WTC11 (cell line): ENCODE results near the gene RECK. TPM values are rescaled to one million over a fixed set of nuclear protein-coding genes. Genes with fewer than 3 reads are reported as not detected.
A peak's percentile ranks its signal among the peaks of the same experiment; 100 is the strongest.

Experiments used
- ATAC-seq: fragments of 200-7000 bp; cut with Tn5 transposase; 2 replicates; pipeline ENCODE4 v1.10.0; 2021; ENCODE audit warnings: mild to moderate bottlenecking, moderate library complexity
- CTCF ChIA-PET: fragments of 300-600 bp; sonication (Branson Sonifier 250); formaldehyde crosslinking; loops from one replicate; lab custom pipeline; 2021; ENCODE audit warnings: antibody characterized with exemption; lab: Charles Lee
- POLR2A ChIA-PET: fragments of 350-600 bp; sonication (Branson Sonifier 250); formaldehyde crosslinking; loops from one replicate; lab custom pipeline; 2021; ENCODE audit warnings: antibody characterized with exemption; lab: Charles Lee
- DNase-seq: peaks from one replicate; pipeline ENCODE4 v3.0.0; 2021; ENCODE audit warnings: low spot score
- H3K27ac Mint-ChIP-seq: 2 replicates; pipeline ENCODE4 v1.8.0; 2021; ENCODE audit warnings: mixed read lengths
- H3K27me3 Mint-ChIP-seq: 2 replicates; pipeline ENCODE4 v1.8.0; 2021; ENCODE audit warnings: low read depth, mild to moderate bottlenecking, moderate library complexity, mixed read lengths
- H3K36me3 Mint-ChIP-seq: 2 replicates; pipeline ENCODE4 v1.8.0; 2021; ENCODE audit warnings: mixed read lengths
- H3K4me1 Mint-ChIP-seq: 2 replicates; pipeline ENCODE4 v1.8.0; 2022; ENCODE audit warnings: mixed read lengths
- H3K4me3 Mint-ChIP-seq: 2 replicates; pipeline ENCODE4 v1.8.0; 2021; ENCODE audit warnings: mild to moderate bottlenecking, moderate library complexity, mixed read lengths
- H3K9me3 Mint-ChIP-seq: 2 replicates; pipeline ENCODE4 v1.8.0; 2021; ENCODE audit warnings: mixed read lengths
- EMX1 ChIP-seq: fragments of 250-450 bp; sonication (Bioruptor Pico); IDR thresholded peaks from 2 replicates; pipeline ENCODE4 v1.8.0; 2021; ENCODE audit warnings: mild to moderate bottlenecking
- FOXJ3 ChIP-seq: sonication (generic); formaldehyde crosslinking; IDR thresholded peaks from 2 replicates; pipeline ENCODE4 v1.9.0; 2021; ENCODE audit warnings: missing genetic modification reagents, mild to moderate bottlenecking, borderline replicate concordance
- GRHL2 ChIP-seq: fragments of 250-450 bp; sonication (Bioruptor Pico); IDR thresholded peaks from 2 replicates; pipeline ENCODE4 v1.8.0; 2022; ENCODE audit warnings: mild to moderate bottlenecking, moderate library complexity; ENCODE audit not compliant: insufficient replicate concordance, severe bottlenecking
- IRF2 ChIP-seq: sonication (generic); formaldehyde crosslinking; IDR thresholded peaks from 2 replicates; pipeline ENCODE4 v1.8.0; 2022; ENCODE audit warnings: low read depth, missing genetic modification reagents, borderline replicate concordance
- KAT7 ChIP-seq: sonication (generic); formaldehyde crosslinking; IDR thresholded peaks from 2 replicates; pipeline ENCODE4 v1.8.1; 2023; ENCODE audit warnings: missing genetic modification reagents, mild to moderate bottlenecking, borderline replicate concordance
- SOX15 ChIP-seq: fragments of 250-450 bp; sonication (Bioruptor Pico); IDR thresholded peaks from 2 replicates; pipeline ENCODE4 v1.9.0; 2021; ENCODE audit warnings: mild to moderate bottlenecking
- TCF7 ChIP-seq: sonication (generic); formaldehyde crosslinking; IDR thresholded peaks from 2 replicates; pipeline ENCODE4 v1.8.0; 2022; ENCODE audit warnings: mild to moderate bottlenecking, low read depth, missing genetic modification reagents, moderate library complexity
- TEAD4 ChIP-seq: sonication (generic); formaldehyde crosslinking; IDR thresholded peaks from 2 replicates; pipeline ENCODE4 v1.8.0; 2022; ENCODE audit warnings: mild to moderate bottlenecking, missing genetic modification reagents
- ZBTB21 ChIP-seq: sonication (generic); formaldehyde crosslinking; IDR thresholded peaks from 2 replicates; pipeline ENCODE4 v1.8.1; 2023; ENCODE audit warnings: mild to moderate bottlenecking, missing genetic modification reagents, borderline replicate concordance
- ZNF138 ChIP-seq: sonication (generic); formaldehyde crosslinking; conservative IDR thresholded peaks from 2 replicates; pipeline ENCODE4 v1.8.1; 2022; ENCODE audit warnings: mild to moderate bottlenecking, moderate library complexity, missing genetic modification reagents
- ZNF219 ChIP-seq: sonication (generic); formaldehyde crosslinking; IDR thresholded peaks from 2 replicates; pipeline ENCODE4 v1.8.0; 2023; ENCODE audit warnings: missing genetic modification reagents, mild to moderate bottlenecking, borderline replicate concordance
- ZNF396 ChIP-seq: fragments of 250-450 bp; sonication (Bioruptor Pico); IDR thresholded peaks from 2 replicates; pipeline ENCODE4 v1.8.0; 2021; ENCODE audit warnings: mild to moderate bottlenecking, moderate library complexity, borderline replicate concordance
- total RNA-seq: library from RNA; stranded (reverse); gene quantifications from 3 replicates; pipeline ENCODE4 v1.2.3, GENCODE V29; 2021
- TF ChIP-seq, protein P1 (sequence below): sonication (generic); formaldehyde crosslinking; IDR thresholded peaks from 2 replicates; pipeline ENCODE4 v1.8.1; 2022; ENCODE audit warnings: low read depth, mild to moderate bottlenecking, moderate library complexity, missing genetic modification reagents, borderline replicate concordance
- TF ChIP-seq, protein P2 (sequence below): sonication (generic); formaldehyde crosslinking; IDR thresholded peaks from 2 replicates; pipeline ENCODE4 v1.8.0; 2022; ENCODE audit warnings: missing genetic modification reagents
- TF ChIP-seq, protein P3 (sequence below): fragments of 250-450 bp; sonication (Bioruptor Pico); IDR thresholded peaks from 2 replicates; pipeline ENCODE4 v1.9.0; 2021; ENCODE audit warnings: mild to moderate bottlenecking
- TF ChIP-seq, protein P4 (sequence below): fragments of 250-450 bp; sonication (Bioruptor Pico); IDR thresholded peaks from 2 replicates; pipeline ENCODE4 v1.8.0; 2021; ENCODE audit warnings: mild to moderate bottlenecking

RECK gene
- total RNA-seq, 1 experiment from 2014 or later: 11.2 TPM

DNA sequence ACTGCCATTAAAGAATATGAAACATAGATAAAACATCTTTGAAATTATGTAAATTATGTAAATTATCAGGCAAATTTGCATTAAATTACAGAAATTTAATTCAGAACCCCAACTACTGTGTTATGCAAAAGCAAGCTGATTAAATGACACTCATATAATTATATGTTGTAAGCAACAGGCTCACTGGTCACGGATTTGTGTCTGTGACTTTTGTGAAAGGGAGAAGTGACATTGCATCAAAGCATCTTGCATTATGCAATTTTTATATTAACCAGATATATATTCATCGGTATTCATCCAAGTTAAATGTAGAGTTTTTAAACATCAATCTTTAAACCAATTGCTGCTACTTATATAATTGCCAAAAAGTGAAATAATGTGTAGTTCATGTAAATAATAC is 86.8 kb downstream of the RECK start:
- ATAC-seq (no peak), DNase-seq (no peak)
- Mint-ChIP-seq H3K27me3 (peaks cover 5% of the 10 kb centered on the region; the same call in 1 of the 2 replicates), H3K4me3 (no peak overlapping the region), H3K4me1 (no peaks in the 10 kb centered on the region), H3K36me3 (peaks cover 5% of the 10 kb centered on the region), H3K9me3 (no peaks in the 10 kb centered on the region), H3K27ac (no peak overlapping the region)
- ChIA-PET POLR2A (no interaction called here), CTCF (no interaction called here)
- TF ChIP-seq ZNF396 (CRISPR knock-in tag) (no peak), IRF2 (CRISPR knock-in tag) (no peak), KAT7 (CRISPR knock-in tag) (no peak)

DNA sequence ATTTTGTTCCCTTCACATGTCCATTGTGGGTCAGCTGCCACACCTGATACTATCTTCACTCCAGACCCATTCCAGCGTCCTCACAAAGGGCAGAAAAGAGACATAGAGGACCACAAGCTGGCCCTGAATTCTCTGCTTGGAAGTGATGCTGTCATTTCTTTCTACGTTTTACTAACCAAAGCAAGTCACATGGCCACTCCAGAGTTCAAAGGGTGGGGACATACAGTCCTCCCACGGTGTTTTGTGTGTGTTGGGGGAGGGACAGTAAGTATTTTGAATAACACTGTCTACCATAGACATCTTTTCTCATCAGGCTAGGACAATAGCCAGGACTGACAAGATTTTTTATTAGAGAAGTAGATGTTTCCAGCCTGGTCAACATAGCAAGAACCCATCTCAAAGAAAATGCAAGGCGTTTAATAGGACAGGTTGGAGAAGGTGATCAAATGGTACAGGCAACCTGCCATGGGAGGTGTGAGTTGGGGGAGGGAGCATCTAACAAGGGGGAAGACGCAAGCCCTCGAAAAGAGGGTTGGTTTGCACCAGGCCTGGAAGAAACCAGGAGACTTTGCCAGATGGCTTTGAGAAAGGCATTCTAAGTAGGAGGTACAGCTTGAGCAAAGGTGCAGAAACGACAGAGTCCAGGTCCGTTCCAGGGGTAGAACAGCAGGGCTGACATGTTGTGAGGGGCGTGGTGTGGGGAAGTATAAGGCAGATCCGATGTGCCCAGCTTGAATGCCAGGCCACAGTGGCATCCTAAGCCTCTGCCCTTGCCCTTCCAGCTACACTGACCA is 88.5 kb downstream of the RECK start:
- Mint-ChIP-seq H3K4me1 (no peaks in the 10 kb centered on the region), H3K27ac (no peak overlapping the region), H3K4me3 (no peak overlapping the region), H3K9me3 (no peaks in the 10 kb centered on the region), H3K36me3 (peaks cover 5% of the 10 kb centered on the region), H3K27me3 (peaks cover 5% of the 10 kb centered on the region; the same call in 1 of the 2 replicates)
- no peak for TF ChIP-seq SOX15 (CRISPR knock-in tag)
- TF ChIP-seq FOXJ3 (CRISPR knock-in tag): no peak
- TF ChIP-seq, protein P1, sequence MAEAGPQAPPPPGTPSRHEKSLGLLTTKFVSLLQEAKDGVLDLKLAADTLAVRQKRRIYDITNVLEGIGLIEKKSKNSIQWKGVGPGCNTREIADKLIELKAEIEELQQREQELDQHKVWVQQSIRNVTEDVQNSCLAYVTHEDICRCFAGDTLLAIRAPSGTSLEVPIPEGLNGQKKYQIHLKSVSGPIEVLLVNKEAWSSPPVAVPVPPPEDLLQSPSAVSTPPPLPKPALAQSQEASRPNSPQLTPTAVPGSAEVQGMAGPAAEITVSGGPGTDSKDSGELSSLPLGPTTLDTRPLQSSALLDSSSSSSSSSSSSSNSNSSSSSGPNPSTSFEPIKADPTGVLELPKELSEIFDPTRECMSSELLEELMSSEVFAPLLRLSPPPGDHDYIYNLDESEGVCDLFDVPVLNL (CRISPR knock-in tag): no peak
- no peak for TF ChIP-seq GRHL2
- no peak for TF ChIP-seq ZBTB21 (CRISPR knock-in tag)
- DNase-seq (no peak), ATAC-seq (no peak)
- ChIA-PET POLR2A (interaction anchor here (1.1 kb wide), 1 partner anchor 38 kb away, joined by 3 read pairs; no protein-coding TSS in a partner anchor), CTCF (interaction anchor here (0.6 to 4.4 kb wide), 2 partner anchors 40 to 139 kb away, joined by 3 to 16 read pairs; no protein-coding TSS in a partner anchor)

DNA sequence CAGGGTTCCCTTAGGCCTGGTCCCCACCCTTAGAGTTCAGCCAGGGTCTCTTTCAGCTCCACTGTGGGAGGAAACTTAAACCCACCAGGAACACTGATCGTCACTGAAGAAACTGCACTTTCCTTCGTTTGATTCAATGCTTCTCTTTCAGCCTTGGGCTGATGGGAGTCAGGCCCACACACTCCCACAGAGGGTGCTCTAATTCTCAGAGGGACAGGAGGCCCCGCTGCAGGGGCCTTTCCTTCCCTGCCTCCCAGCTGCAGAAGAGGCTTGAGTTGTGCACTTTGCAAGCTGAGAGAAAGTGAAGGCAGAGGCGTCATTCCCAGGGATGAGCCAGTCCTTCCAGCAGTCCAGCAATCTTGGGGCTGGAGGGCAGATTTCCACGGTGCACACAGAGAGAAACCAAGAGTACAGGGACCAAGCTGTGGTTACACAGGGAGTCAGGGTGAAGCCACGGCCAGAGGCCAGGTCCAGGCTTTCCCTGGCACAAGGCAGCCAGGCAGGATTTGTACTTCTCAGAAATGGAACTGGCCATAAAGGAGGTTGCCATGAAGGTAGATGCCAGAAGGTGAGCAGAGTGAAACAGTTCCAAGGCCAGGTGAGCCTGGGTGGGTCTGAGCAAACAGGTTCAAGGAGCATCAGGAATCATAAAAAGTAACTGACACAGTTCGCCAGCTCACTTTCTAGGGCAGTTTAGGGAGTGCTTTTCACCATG is 89.5 kb downstream of the RECK start:
- Mint-ChIP-seq H3K27me3 (peaks cover 5% of the 10 kb centered on the region; the same call in 1 of the 2 replicates), H3K36me3 (peaks cover 5% of the 10 kb centered on the region), H3K4me1 (no peaks in the 10 kb centered on the region), H3K27ac (no peak overlapping the region), H3K9me3 (no peaks in the 10 kb centered on the region), H3K4me3 (no peak overlapping the region)
- ChIA-PET CTCF (interaction anchor here (0.8 to 4.4 kb wide), 2 partner anchors 40 to 65 kb away, joined by 4 to 16 read pairs; partner anchors contain the start of gene CLTA), POLR2A (interaction anchor here (1.1 kb wide), 1 partner anchor 37 kb away, joined by 3 read pairs; no protein-coding TSS in a partner anchor)
- ATAC-seq: no peak; the same call in 1 of the 2 replicates
- TF ChIP-seq, protein P2, sequence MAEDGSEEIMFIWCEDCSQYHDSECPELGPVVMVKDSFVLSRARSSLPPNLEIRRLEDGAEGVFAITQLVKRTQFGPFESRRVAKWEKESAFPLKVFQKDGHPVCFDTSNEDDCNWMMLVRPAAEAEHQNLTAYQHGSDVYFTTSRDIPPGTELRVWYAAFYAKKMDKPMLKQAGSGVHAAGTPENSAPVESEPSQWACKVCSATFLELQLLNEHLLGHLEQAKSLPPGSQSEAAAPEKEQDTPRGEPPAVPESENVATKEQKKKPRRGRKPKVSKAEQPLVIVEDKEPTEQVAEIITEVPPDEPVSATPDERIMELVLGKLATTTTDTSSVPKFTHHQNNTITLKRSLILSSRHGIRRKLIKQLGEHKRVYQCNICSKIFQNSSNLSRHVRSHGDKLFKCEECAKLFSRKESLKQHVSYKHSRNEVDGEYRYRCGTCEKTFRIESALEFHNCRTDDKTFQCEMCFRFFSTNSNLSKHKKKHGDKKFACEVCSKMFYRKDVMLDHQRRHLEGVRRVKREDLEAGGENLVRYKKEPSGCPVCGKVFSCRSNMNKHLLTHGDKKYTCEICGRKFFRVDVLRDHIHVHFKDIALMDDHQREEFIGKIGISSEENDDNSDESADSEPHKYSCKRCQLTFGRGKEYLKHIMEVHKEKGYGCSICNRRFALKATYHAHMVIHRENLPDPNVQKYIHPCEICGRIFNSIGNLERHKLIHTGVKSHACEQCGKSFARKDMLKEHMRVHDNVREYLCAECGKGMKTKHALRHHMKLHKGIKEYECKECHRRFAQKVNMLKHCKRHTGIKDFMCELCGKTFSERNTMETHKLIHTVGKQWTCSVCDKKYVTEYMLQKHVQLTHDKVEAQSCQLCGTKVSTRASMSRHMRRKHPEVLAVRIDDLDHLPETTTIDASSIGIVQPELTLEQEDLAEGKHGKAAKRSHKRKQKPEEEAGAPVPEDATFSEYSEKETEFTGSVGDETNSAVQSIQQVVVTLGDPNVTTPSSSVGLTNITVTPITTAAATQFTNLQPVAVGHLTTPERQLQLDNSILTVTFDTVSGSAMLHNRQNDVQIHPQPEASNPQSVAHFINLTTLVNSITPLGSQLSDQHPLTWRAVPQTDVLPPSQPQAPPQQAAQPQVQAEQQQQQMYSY (CRISPR knock-in tag): peak; percentile 30; the same call in 1 of the 2 replicates
- no peak for TF ChIP-seq TCF7 (CRISPR knock-in tag)
- no peak for DNase-seq

DNA sequence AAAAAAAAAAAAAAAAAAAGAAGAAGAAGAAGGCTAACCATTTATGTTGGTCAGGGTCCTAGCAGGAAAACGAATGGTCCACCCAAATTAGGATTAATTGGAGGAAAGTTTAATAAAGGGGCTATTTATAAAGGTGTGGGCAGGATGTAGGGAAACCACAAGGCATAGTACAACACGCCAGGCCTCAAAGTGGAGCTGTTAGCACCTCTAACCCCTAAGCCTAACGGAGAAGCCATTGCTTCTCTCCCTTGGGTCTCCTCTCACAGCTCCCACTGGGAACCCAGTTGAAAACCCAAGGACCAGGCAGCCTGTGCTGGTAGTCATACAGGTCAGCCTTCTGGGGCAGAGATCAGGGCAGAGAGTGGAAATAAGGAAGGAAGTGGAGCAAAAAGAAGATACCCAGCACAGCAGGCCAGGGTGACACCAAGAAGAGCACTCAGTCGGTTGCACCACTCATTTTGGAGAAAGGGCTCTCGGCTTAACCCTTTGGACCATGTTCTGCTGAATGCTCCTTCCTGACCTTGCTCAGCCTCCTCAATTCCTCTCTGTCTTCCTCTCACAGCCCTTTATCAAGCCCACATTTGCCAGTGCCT is 91.0 kb downstream of the RECK start:
- Mint-ChIP-seq H3K9me3 (no peaks in the 10 kb centered on the region), H3K4me3 (no peak overlapping the region), H3K27ac (no peak overlapping the region), H3K36me3 (peaks cover 2% of the 10 kb centered on the region; the same call in 1 of the 2 replicates), H3K4me1 (peaks cover 9% of the 10 kb centered on the region), H3K27me3 (peaks cover 21% of the 10 kb centered on the region)
- ATAC-seq (no peak), DNase-seq (no peak)
- ChIA-PET POLR2A (no interaction called here), CTCF (interaction anchor here (4.4 kb wide), 1 partner anchor 38 kb away, joined by 16 read pairs; no protein-coding TSS in a partner anchor)
- TF ChIP-seq EMX1 (no peak), KAT7 (CRISPR knock-in tag) (no peak), ZNF138 (no peak), ZNF219 (no peak), TEAD4 (CRISPR knock-in tag) (no peak)
- TF ChIP-seq, protein P3, sequence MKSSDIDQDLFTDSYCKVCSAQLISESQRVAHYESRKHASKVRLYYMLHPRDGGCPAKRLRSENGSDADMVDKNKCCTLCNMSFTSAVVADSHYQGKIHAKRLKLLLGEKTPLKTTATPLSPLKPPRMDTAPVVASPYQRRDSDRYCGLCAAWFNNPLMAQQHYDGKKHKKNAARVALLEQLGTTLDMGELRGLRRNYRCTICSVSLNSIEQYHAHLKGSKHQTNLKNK (CRISPR knock-in tag): no peak
- TF ChIP-seq, protein P4, sequence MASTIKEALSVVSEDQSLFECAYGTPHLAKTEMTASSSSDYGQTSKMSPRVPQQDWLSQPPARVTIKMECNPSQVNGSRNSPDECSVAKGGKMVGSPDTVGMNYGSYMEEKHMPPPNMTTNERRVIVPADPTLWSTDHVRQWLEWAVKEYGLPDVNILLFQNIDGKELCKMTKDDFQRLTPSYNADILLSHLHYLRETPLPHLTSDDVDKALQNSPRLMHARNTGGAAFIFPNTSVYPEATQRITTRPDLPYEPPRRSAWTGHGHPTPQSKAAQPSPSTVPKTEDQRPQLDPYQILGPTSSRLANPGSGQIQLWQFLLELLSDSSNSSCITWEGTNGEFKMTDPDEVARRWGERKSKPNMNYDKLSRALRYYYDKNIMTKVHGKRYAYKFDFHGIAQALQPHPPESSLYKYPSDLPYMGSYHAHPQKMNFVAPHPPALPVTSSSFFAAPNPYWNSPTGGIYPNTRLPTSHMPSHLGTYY: no peak
